Panc1 (cell line): ENCODE data around the gene RBM10. TPM values are rescaled to one million over a fixed set of nuclear protein-coding genes. Genes with fewer than 3 reads are reported as not detected.

Source experiments
- ATAC-seq: fragments of 200-7000 bp; cut with Tn5 transposase; 2 replicates; pipeline ENCODE4 v1.9.1; 2020; ENCODE audit warnings: mild to moderate bottlenecking, moderate library complexity
- BruUV-seq: library from RNA; stranded (reverse); fragments of 400-500 nt; replicated peaks from 2 replicates; lab custom pipeline; 2021; lab: Mats Ljungman, UMichigan
- CTCF ChIA-PET: fragments of 300-600 bp; sonication (Branson Sonifier 250); formaldehyde crosslinking; loops from one replicate; lab custom pipeline; 2022; ENCODE audit warnings: antibody characterized with exemption; lab: Charles Lee
- POLR2A ChIA-PET: fragments of 300-600 bp; sonication (Branson Sonifier 250); formaldehyde crosslinking; loops from one replicate; lab custom pipeline; 2022; ENCODE audit warnings: antibody characterized with exemption; lab: Charles Lee
- DNase-seq: peaks from one replicate; pipeline ENCODE4 v3.0.0-alpha.2; 2010; ENCODE audit warnings: low read depth, low spot score
- H3K27ac ChIP-seq: 2 replicates; pipeline ENCODE4 v1.5.1; 2011; ENCODE audit warnings: mild to moderate bottlenecking, low read length, inconsistent platforms
- H3K27me3 ChIP-seq: fragments of 200-500 bp; sonication (Bioruptor generic); 2 replicates; pipeline ENCODE4 v1.6.0; 2014; ENCODE audit warnings: low read length, inconsistent platforms; ENCODE audit not compliant: control insufficient read depth, insufficient read depth
- H3K36me3 ChIP-seq: fragments of 200-500 bp; sonication (Bioruptor generic); 2 replicates; pipeline ENCODE4 v1.5.1; 2014; ENCODE audit warnings: inconsistent platforms, mild to moderate bottlenecking, low read length, moderate library complexity; ENCODE audit not compliant: control insufficient read depth, insufficient read depth
- H3K4me1 ChIP-seq: 2 replicates; pipeline ENCODE4 v1.5.1; 2011; ENCODE audit warnings: inconsistent platforms, mild to moderate bottlenecking, low read length, moderate library complexity; ENCODE audit not compliant: control insufficient read depth, insufficient read depth
- H3K4me3 ChIP-seq, 2 experiments: 2 replicates each; pipeline ENCODE4 v1.5.1; 2011 to 2012; ENCODE audit warnings: low read depth in 2 of 2, low read length in 2 of 2, mild to moderate bottlenecking in 2 of 2, inconsistent platforms in 1 of 2, moderate library complexity in 1 of 2
- H3K9me3 ChIP-seq: fragments of 200-500 bp; sonication (Bioruptor generic); 2 replicates; pipeline ENCODE4 v1.5.1; 2014; ENCODE audit warnings: low read depth, mild to moderate bottlenecking, inconsistent platforms, low read length, moderate library complexity; ENCODE audit not compliant: control insufficient read depth, insufficient read depth
- POLR2AphosphoS5 ChIP-seq: IDR thresholded peaks from 2 replicates; pipeline ENCODE4 v1.6.1; 2012; ENCODE audit warnings: mild to moderate bottlenecking, low read depth, low read length, moderate library complexity
- SIN3A ChIP-seq: IDR thresholded peaks from 2 replicates; pipeline ENCODE4 v1.6.1; 2012; ENCODE audit warnings: low read depth, mild to moderate bottlenecking, low read length, moderate library complexity, borderline replicate concordance; ENCODE audit not compliant: insufficient read depth
- TCF7L2 ChIP-seq: IDR thresholded peaks from 2 replicates; pipeline ENCODE4 v1.6.1; 2011; ENCODE audit warnings: mild to moderate bottlenecking, low read depth, low read length, inconsistent platforms
- in situ Hi-C: cut with HindIII; loops from 2 replicates; pipeline ENCODE4 v1.10.0; 2016; ENCODE audit warnings: low sequenced_read_pairs, low pct_unique_long_range_greater_than_20kb
- intact Hi-C: fragments of 100-400 bp; cut with micrococcal nuclease; formaldehyde crosslinking; loops from one replicate; pipeline ENCODE4 v1.10.0; 2022; ENCODE audit not compliant: unreplicated experiment
- total RNA-seq: library from RNA; stranded (reverse); gene quantifications from one replicate; pipeline ENCODE4 v1.2.1, GENCODE V29; 2021; ENCODE audit not compliant: unreplicated experiment
- TF ChIP-seq, protein P1 (sequence below), 2 experiments: IDR thresholded peaks; 2 replicates each; pipeline ENCODE4 v1.6.1; 2011 to 2012; ENCODE audit warnings: low read depth in 2 of 2, control low read depth in 1 of 2, low read length in 1 of 2, mild to moderate bottlenecking in 1 of 2, moderate library complexity in 1 of 2; ENCODE audit not compliant: insufficient read depth in 1 of 2
- TF ChIP-seq, protein P2 (sequence below): fragments of 450-650 bp; IDR thresholded peaks from 2 replicates; pipeline ENCODE4 v1.5.1; 2017; ENCODE audit warnings: mild to moderate bottlenecking

The RBM10 gene
- total RNA-seq, 1 experiment from 2014 or later, result 47.1 TPM

DNA sequence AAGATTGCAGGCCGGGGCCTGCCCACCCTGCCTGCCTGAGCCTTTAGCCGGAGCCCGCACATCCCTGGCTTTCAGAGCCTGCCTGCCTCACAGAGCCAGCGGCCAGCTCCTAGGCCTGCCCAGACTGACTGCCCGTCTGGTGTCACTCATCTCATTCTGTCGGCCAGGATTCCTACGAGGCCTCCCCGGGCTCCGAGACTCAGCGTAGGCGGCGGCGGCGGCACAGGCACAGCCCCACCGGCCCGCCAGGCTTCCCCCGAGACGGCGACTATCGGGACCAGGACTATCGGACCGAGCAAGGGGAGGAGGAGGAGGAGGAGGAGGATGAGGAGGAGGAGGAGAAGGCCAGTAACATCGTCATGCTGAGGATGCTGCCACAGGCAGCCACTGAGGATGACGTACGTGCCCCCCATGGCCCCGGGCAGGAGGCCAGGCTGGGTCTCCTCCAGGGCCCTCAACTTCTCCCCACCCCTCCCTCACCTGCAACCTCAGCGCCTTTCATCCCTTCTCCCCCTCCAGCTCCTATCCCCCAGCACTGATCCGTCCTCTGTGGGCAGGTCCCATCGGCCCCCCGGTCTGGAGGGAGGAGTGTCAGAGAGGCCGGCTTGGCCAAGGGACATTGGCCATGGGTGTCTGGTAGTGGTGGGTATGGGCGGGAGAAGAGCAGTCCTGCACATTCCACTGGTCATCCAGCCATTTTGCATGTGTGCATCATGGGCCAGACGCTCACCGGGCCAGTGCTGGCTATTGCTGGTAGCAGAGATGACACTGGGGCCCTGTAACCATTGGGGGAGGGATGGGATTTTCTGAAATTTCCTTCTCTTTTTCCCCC is 26.1 kb downstream of the RBM10 start:
- ChIA-PET CTCF (no interaction called here), POLR2A (interaction anchor here (0.6 kb wide), 1 partner anchor 18 kb away, joined by 5 read pairs; no protein-coding TSS in a partner anchor)
- no peaks in the 10 kb centered on the region for H3K27me3 ChIP-seq
- no peaks in the 10 kb centered on the region for H3K9me3 ChIP-seq
- ATAC-seq (no peak), DNase-seq (no peak)
- in situ Hi-C loops (no loop called here), intact Hi-C loops (no loop called here)
- peaks cover 2% of the 10 kb centered on the region; the same call in 1 of the 2 replicates for H3K36me3 ChIP-seq
- no peak overlapping the region for H3K4me3 ChIP-seq
- H3K27ac ChIP-seq, result no peak overlapping the region
- TF ChIP-seq POLR2AphosphoS5, result no peak
- TF ChIP-seq, protein P1, sequence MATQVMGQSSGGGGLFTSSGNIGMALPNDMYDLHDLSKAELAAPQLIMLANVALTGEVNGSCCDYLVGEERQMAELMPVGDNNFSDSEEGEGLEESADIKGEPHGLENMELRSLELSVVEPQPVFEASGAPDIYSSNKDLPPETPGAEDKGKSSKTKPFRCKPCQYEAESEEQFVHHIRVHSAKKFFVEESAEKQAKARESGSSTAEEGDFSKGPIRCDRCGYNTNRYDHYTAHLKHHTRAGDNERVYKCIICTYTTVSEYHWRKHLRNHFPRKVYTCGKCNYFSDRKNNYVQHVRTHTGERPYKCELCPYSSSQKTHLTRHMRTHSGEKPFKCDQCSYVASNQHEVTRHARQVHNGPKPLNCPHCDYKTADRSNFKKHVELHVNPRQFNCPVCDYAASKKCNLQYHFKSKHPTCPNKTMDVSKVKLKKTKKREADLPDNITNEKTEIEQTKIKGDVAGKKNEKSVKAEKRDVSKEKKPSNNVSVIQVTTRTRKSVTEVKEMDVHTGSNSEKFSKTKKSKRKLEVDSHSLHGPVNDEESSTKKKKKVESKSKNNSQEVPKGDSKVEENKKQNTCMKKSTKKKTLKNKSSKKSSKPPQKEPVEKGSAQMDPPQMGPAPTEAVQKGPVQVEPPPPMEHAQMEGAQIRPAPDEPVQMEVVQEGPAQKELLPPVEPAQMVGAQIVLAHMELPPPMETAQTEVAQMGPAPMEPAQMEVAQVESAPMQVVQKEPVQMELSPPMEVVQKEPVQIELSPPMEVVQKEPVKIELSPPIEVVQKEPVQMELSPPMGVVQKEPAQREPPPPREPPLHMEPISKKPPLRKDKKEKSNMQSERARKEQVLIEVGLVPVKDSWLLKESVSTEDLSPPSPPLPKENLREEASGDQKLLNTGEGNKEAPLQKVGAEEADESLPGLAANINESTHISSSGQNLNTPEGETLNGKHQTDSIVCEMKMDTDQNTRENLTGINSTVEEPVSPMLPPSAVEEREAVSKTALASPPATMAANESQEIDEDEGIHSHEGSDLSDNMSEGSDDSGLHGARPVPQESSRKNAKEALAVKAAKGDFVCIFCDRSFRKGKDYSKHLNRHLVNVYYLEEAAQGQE (IDR thresholded peaks at IDR 0.05; ENCODE audit: insufficient read depth in 1 of 2, low read depth in 2 of 2, low read length in 1 of 2), result no peak
- no peak for TF ChIP-seq SIN3A
- TF ChIP-seq TCF7L2, result no peak
- TF ChIP-seq, protein P2, sequence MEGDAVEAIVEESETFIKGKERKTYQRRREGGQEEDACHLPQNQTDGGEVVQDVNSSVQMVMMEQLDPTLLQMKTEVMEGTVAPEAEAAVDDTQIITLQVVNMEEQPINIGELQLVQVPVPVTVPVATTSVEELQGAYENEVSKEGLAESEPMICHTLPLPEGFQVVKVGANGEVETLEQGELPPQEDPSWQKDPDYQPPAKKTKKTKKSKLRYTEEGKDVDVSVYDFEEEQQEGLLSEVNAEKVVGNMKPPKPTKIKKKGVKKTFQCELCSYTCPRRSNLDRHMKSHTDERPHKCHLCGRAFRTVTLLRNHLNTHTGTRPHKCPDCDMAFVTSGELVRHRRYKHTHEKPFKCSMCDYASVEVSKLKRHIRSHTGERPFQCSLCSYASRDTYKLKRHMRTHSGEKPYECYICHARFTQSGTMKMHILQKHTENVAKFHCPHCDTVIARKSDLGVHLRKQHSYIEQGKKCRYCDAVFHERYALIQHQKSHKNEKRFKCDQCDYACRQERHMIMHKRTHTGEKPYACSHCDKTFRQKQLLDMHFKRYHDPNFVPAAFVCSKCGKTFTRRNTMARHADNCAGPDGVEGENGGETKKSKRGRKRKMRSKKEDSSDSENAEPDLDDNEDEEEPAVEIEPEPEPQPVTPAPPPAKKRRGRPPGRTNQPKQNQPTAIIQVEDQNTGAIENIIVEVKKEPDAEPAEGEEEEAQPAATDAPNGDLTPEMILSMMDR, result no peak
- H3K4me1 ChIP-seq, result no peaks in the 10 kb centered on the region
- no TSS peak for BruUV-seq

DNA sequence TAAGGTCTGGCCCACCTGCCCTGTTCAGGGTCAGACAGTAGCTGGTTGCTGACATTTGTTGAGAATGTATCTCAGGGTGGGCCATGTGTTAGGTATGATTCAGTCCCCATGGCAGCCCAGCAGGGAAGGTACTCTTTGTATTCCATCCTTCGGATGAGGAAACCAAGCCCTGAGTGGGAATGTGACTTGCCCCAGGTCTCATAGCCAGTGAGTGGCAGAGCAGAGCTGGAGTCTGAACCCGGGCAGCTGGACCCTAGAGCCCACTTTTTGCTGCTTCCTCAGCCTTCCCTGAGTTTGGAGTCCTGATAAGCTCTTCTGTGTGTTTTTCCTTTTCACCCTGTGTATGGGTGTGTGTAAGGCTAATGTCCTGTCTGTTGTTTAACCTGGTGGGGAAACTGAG is 27.0 kb downstream of the RBM10 start:
- TF ChIP-seq TCF7L2 (no peak), POLR2AphosphoS5 (no peak), SIN3A (no peak)
- TF ChIP-seq, protein P1 (IDR thresholded peaks at IDR 0.05; ENCODE audit: insufficient read depth in 1 of 2, low read depth in 2 of 2, low read length in 1 of 2), result no peak
- TF ChIP-seq, protein P2, result no peak
- ATAC-seq, result no peak
- Histone ChIP-seq H3K27me3 (no peaks in the 10 kb centered on the region), H3K4me1 (no peaks in the 10 kb centered on the region), H3K36me3 (peaks cover 5% of the 10 kb centered on the region), H3K4me3 (no peak overlapping the region), H3K9me3 (no peaks in the 10 kb centered on the region), H3K27ac (no peak overlapping the region)
- intact Hi-C loops (no loop called here), in situ Hi-C loops (no loop called here)
- no TSS peak for BruUV-seq
- DNase-seq, result no peak
- ChIA-PET POLR2A (no interaction called here), CTCF (no interaction called here)
